Glomerular visceral epithelial cell (primary cell): ENCODE measurements around the gene PPIA.
A peak's percentile ranks its signal among the peaks of the same experiment; 100 is the strongest.
"Not testable (repeated sequence)": the region's sequence is repeated elsewhere in the genome, so short reads cannot be mapped to it uniquely, and the experiment has no call there.

Source experiments
- DNase-seq: peaks from one replicate; pipeline ENCODE4 v3.0.0-alpha.2; 2016; ENCODE audit errors: extremely low spot score

PPIA gene

GRCh38 chr7:44787762-44788161, 8.7 kb upstream of the PPIA start:
- no peak for DNase-seq

DNA sequence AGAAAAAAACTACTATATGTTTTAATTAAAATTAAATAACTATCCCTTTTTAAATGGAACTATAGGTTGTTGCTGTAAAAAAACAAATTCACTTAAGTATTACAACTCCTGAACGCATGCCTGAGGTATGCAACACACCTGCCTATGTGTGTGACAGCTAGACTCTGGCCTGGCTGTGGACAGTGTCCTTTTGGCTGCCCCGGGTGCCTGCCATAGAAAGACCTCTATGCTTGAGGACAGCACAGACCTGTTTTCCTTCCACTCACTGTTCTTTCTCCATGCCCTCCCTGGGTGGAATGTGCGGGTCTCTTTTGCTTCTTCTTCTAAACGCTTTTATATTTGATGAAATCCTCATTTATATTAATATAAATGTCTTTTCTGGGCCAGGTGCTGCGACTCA, 6.5 kb upstream of the PPIA start:
- DNase-seq: no peak

- no peak for DNase-seq
These were observed 4.9 kb upstream of the PPIA start for GRCh38 chr7:44791278-44792219.

DNA sequence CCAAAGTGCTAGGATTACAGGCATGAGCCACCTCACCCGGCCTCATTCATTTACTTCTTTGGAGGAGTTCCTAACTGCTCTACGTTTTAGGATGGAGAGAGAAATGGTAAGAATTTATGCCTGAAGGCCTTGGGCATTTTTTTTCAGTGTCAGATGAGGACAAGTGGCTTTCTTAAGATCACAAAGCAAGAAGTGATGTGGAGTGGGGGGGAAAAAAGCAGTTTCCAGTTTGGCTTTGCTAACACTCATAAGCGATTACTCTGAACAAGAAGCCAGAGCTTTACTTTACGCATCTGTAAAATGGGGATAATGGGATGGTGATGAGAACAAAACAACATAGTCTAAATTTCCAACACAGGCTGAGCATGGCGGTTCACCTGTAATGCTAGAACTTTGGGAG, 2.6 kb upstream of the PPIA start:
- no peak for DNase-seq

- no peak for DNase-seq
These were observed 2.1 kb upstream of the PPIA start for GRCh38 chr7:44794331-44794730.

GRCh38 chr7:44796034-44796503, 412 bp upstream of the PPIA start:
- peak; percentile 63 for DNase-seq

- DNase-seq: peak; percentile 85
These were observed 1.1 kb downstream of the PPIA start for GRCh38 chr7:44797329-44798258.

- DNase-seq: no peak
These were observed 2.3 kb downstream of the PPIA start for GRCh38 chr7:44798649-44799305.

DNA sequence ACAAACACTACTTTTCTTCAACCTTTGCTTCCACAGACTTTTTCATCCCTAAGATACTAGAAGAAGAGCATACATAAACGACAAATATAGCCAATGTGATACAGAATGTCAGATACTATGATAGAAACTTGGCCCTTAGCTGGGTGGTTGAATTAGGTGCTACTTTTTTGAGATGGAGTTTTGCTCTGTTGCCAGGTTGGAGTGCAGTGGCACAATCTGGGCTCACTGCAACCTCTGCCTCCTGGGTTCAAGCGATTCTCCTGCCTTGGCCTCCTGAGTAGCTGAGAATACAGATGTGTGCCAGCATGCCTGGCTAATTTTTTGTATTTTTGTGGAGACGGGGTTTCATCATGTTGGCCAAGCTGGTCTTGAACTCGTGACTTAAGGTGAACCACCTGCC, 3.5 kb downstream of the PPIA start:
- DNase-seq: no peak

GRCh38 chr7:44801890-44802289, 5.4 kb downstream of the PPIA start:
- peak; percentile 72 for DNase-seq

DNA sequence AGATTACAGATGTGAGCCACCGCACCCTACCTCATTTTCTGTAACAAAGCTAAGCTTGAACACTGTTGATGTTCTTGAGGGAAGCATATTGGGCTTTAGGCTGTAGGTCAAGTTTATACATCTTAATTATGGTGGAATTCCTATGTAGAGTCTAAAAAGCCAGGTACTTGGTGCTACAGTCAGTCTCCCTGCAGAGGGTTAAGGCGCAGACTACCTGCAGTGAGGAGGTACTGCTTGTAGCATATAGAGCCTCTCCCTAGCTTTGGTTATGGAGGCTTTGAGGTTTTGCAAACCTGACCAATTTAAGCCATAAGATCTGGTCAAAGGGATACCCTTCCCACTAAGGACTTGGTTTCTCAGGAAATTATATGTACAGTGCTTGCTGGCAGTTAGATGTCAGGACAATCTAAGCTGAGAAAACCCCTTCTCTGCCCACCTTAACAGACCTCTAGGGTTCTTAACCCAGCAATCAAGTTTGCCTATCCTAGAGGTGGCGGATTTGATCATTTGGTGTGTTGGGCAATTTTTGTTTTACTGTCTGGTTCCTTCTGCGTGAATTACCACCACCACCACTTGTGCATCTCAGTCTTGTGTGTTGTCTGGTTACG, 6.0 kb downstream of the PPIA start:
- DNase-seq: no peak

DNA sequence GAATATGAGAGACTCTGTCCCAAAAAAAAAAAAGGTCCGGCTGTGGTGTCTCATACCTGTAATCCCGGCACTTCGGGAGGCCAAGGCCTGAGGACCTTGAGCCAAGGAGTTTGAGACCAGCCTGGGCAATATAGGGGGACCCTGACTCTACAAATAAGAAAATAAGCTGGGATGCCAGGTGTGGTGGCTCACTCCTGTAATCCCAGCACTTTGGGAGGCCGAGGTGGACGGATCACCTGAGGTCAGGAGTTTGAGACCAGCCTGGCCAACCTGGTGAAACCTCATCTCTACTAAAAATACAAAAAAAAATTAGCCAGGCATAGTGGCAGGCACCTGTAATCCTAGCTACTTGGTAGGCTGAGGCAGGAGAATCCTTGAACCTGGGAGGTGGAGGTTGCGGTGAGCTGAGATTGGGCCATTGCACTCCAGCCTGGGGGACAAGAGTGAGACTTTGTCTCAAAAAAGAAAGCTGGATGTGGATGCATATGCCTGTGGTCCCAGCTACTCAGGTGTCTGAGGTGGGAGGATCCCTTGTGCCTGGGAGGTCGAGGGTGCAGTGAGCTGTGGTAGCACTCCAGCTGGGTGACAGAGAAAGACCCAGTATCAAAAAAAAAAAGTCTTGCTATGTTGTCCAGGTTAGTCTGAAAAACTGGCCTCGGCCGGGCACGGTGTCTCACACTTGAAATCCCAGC, 7.5 kb downstream of the PPIA start:
- not testable (repeated sequence) for DNase-seq

DNA sequence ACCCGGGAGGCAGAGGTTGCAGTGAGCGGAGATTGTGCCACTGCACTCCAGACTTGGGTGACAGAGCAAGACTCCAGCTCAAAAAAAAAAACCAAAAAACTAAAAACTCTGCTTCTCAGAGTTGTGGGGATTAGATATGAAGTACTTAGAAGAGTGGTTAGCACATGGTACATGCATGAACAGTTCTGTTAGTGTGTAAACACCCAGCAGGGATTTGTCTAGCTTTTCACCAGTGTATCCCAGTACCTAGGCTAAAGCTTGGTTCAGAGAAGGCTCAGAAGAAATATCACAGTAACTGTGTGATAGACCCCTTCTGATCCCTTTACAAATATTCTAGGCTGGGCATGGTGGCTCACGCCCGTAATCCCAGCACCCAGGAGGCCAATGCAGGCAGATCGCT, 9.5 kb downstream of the PPIA start:
- no peak for DNase-seq

DNA sequence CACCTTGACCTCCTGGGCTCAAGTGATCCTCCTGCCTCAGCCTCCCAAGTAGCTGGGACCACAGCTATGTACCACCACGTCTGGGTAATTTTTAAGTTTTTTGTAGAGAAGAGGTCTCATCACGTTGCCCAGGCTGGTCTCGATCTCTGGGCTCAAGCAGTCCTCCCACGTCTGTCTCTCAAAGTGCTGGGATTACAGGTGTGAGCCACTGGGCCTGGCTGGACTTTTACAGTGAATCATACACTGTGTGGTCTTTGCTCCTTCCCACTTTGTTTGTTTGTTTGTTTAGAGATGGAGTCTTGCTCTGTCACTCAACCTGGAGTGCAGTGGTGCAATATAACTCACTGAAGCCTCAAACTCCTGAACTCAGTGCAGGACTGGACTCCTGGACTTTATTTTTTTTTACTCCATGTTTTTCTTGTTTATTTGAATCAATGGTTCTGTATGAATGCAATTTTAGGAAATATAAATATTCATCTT, 12.5 kb downstream of the PPIA start:
- DNase-seq: no peak

- DNase-seq: no peak
These were observed 14.6 kb downstream of the PPIA start for GRCh38 chr7:44811093-44811492.

DNA sequence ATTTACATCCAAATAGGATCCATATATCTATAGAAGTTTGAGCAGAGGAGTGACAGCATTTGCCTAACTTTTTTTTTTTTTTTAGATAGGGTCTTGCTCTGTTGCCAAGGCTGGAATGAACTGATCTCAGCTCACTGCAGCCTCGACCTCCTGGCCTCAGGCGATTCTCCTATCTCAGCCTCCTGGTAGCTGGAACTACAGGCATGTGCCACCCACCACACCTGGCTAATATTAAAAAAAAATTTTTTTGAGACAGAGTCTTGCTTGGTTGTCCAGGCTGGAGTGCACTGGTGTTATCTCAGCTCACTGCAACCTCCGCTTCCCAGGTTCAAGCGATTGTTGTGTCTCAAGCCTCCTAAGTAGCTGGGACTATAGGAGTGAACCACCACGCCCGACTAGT, 15.1 kb downstream of the PPIA start:
- no peak for DNase-seq

GRCh38 chr7:44814919-44815318, 18.4 kb downstream of the PPIA start:
- no peak for DNase-seq

DNA sequence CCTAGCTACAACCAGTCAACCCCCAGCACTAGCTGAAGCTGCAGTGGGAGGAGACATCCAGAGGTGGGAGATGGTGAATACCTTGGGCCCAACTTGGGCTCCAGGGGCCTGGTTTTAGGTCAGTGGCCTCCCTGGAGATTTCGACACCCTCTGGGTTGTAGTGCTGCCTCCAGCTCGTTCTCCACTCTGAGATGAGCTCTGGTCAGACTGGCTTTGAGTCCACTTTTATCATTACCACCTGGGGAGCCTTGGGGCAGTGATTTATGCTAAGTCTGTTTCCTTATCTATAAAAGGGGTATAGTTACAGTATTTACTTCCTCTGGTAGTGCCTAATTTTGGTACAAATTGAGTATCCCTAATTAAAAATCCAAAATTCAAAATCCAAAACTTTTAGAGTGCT, 22.8 kb downstream of the PPIA start:
- DNase-seq: no peak

DNA sequence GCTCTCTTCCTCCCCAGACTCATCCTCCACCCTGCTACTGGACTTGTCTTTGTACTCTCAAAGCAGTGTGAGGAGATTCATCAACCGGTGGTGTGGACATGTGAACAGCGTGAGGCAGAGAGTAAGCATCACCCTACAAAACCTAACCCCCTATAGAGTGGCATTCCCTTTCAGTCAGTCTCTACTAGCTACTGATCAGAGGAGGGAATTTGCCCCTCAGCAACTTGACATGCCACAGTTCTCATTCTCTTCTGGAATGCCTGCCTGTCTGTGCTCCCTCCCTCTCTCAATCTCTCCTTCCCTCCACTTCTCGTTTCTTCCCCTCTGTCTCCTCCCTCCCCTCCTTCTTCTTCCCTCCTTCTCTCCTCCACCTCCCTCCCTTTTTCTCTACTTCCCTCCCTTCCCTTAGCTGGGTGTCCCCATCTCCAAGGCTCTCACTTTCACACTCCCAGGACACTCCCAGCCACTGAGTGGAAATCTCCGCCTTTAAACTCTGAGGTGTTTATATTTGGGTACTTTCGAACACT, 26.8 kb downstream of the PPIA start:
- DNase-seq: no peak

- no peak for DNase-seq
These were observed 28.5 kb downstream of the PPIA start for GRCh38 chr7:44824894-44825526.
